ENCODE data around the gene FOXN3.

Gene FOXN3

DNA sequence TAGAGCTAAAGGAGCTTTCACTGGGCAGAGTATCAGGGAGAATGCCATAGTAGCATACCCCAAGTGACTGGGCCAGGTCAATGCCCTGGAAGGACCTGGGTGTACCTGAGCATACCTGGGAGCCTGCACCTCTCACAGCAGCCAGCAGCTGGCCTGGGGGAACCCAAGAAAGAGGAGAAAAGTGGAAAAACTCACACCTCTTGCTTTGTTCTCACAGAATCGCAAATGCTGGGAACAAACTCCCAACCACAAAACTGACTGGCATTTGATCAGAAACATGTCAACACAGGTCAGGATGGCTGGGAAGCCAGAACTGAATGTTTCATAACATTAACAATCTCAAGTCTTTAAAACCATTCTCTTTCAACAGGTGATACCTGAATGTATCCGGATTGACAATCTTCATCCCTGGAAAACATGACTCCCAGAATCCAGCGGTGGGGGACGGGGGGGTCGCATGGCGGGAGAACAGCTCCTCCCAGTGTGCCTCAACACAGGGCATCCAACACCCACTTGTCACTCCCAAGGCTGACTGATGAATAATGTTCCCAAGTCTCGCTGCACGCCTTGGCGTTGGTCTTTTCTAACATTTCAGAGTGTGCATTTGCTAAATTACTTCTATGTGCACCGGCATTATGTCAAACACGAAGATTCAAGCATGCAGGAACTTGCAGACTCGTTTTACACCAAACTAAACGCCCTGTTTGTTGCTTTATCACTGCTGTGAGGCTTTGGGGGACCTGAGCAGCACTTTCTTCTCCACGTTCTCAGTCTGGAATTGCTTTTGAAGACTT is 7.9 kb downstream of the FOXN3 start:
- H3K27me3 ChIP-seq (ENCODE audit: control insufficient read depth, insufficient read depth, low read length), result no peaks in the 10 kb centered on the region
- no peak overlapping the region for H3K27ac ChIP-seq (ENCODE audit: low read length)
- whole genome bisulfite sequencing (ENCODE audit: insufficient coverage, insufficient read length), result no CpG with 5 or more reads among the region's 14 CpGs
- H3K4me3 ChIP-seq (ENCODE audit: low read length), result no peak overlapping the region
- H3K36me3 ChIP-seq (ENCODE audit: control insufficient read depth, insufficient read depth, low read length), result peaks cover 8% of the 10 kb centered on the region; the same call in 1 of the 2 replicates
- H3K4me1 ChIP-seq (ENCODE audit: control insufficient read depth, insufficient read depth, low read length), result peaks cover 7% of the 10 kb centered on the region
- DNase-seq (ENCODE audit: low read depth, low spot score), result no peak
- no peaks in the 10 kb centered on the region for H3K9me3 ChIP-seq (ENCODE audit: control insufficient read depth, insufficient read depth, low read length)

DNA sequence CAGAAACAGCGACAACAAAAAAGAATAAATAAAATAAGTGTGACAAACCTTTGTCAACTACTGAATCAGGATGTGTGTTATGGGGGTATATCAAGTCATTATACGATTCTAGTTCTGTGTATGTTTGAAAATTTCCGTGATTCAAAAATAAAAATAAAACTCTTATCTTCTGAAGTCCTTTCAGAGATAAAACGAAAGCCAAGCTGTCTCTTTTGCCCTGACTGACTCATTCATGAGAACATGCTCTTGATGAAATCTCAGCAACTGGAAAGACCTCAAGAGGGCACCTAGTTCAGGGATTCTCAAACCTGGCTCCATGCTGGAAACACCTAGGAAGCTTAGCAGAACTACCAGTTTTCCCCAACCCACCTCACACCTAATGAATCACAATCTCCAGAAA is 9.2 kb downstream of the FOXN3 start:
- Histone ChIP-seq H3K36me3 (ENCODE audit: control insufficient read depth, insufficient read depth, low read length) (peaks cover 8% of the 10 kb centered on the region; the same call in 1 of the 2 replicates), H3K4me3 (ENCODE audit: low read length) (no peak overlapping the region), H3K4me1 (ENCODE audit: control insufficient read depth, insufficient read depth, low read length) (peaks cover 7% of the 10 kb centered on the region), H3K9me3 (ENCODE audit: control insufficient read depth, insufficient read depth, low read length) (no peaks in the 10 kb centered on the region), H3K27ac (ENCODE audit: low read length) (no peak overlapping the region), H3K27me3 (ENCODE audit: control insufficient read depth, insufficient read depth, low read length) (no peaks in the 10 kb centered on the region)
- no peak for DNase-seq (ENCODE audit: low read depth, low spot score)
- WGBS (ENCODE audit: insufficient coverage, insufficient read length), result no CpG with 5 or more reads among the region's 4 CpGs

DNA sequence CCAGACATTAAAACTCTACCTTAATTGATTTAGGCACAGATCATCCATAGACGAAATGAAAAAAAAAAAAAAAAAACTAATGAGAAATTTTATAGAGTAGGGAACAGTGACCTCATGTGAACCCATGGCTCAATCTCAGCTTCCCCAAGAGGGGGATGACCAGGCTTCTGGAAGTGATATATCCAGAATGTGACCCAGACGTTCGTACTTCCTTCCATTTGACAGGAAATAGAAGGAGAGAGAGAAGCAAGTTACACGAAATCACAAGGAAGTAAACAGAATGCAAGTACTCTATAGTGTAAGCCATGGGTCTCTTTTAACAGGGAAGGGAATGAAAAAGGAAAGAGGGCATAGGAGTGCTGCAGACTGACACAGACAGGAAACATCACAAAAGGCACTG is 10.1 kb downstream of the FOXN3 start:
- Histone ChIP-seq H3K27me3 (ENCODE audit: control insufficient read depth, insufficient read depth, low read length) (no peaks in the 10 kb centered on the region), H3K36me3 (ENCODE audit: control insufficient read depth, insufficient read depth, low read length) (peaks cover 3% of the 10 kb centered on the region; the same call in 1 of the 2 replicates), H3K4me1 (ENCODE audit: control insufficient read depth, insufficient read depth, low read length) (peaks cover 7% of the 10 kb centered on the region), H3K4me3 (ENCODE audit: low read length) (no peak overlapping the region), H3K27ac (ENCODE audit: low read length) (no peak overlapping the region), H3K9me3 (ENCODE audit: control insufficient read depth, insufficient read depth, low read length) (no peaks in the 10 kb centered on the region)
- DNase-seq (ENCODE audit: low read depth, low spot score), result no peak
- WGBS (ENCODE audit: insufficient coverage, insufficient read length), result no CpG with 5 or more reads among the region's 4 CpGs

DNA sequence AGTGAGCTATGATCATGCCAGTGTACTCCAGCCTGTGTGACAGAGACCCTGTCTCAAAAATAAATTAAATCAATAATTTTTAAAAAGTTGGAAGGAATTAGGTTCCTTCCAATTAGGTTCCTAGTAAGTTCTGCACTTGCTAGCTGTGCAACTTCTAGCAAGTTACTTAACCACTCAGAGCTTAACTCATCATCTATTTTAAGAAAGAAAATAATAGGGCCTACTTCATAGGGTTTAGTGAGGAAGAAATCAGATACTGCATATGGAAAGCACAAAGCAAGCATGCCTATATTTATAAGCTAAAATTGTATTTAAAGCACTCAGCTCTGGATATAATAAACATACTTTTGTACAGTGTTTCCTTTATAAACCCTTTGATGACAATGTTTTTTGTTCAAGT is 10.7 kb downstream of the FOXN3 start:
- H3K9me3 ChIP-seq (ENCODE audit: control insufficient read depth, insufficient read depth, low read length), result no peaks in the 10 kb centered on the region
- peaks cover 2% of the 10 kb centered on the region; the same call in 1 of the 2 replicates for H3K36me3 ChIP-seq (ENCODE audit: control insufficient read depth, insufficient read depth, low read length)
- DNase-seq (ENCODE audit: low read depth, low spot score), result no peak
- H3K4me3 ChIP-seq (ENCODE audit: low read length), result no peak overlapping the region
- peaks cover 7% of the 10 kb centered on the region for H3K4me1 ChIP-seq (ENCODE audit: control insufficient read depth, insufficient read depth, low read length)
- H3K27me3 ChIP-seq (ENCODE audit: control insufficient read depth, insufficient read depth, low read length), result no peaks in the 10 kb centered on the region
- no peak overlapping the region for H3K27ac ChIP-seq (ENCODE audit: low read length)

DNA sequence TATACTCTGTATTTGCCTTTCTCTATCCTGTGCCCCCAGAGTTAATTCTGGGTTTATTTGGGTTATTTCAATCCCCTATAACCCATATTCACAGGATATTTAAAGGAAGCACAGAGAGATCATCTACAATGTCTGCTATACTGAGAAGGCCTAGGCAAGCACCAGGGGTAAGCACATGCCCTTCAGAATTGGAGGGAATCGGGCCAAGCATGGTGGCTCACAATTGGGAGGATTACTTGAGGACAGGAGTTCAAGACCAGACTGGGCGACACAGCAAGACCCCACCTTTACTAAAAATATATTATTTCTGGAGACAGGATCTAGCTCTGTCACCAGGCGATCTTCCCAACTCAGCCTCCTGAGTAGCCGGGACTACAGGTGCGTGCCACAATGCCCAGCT is 11.3 kb downstream of the FOXN3 start:
- no peak overlapping the region for H3K27ac ChIP-seq (ENCODE audit: low read length)
- WGBS (ENCODE audit: insufficient coverage, insufficient read length), result no CpG with 5 or more reads among the region's 5 CpGs
- no peaks in the 10 kb centered on the region; the same call in 1 of the 2 replicates for H3K36me3 ChIP-seq (ENCODE audit: control insufficient read depth, insufficient read depth, low read length)
- H3K9me3 ChIP-seq (ENCODE audit: control insufficient read depth, insufficient read depth, low read length), result no peaks in the 10 kb centered on the region
- H3K4me3 ChIP-seq (ENCODE audit: low read length), result no peak overlapping the region
- no peaks in the 10 kb centered on the region for H3K27me3 ChIP-seq (ENCODE audit: control insufficient read depth, insufficient read depth, low read length)
- DNase-seq (ENCODE audit: low read depth, low spot score), result no peak
- H3K4me1 ChIP-seq (ENCODE audit: control insufficient read depth, insufficient read depth, low read length), result peaks cover 7% of the 10 kb centered on the region

DNA sequence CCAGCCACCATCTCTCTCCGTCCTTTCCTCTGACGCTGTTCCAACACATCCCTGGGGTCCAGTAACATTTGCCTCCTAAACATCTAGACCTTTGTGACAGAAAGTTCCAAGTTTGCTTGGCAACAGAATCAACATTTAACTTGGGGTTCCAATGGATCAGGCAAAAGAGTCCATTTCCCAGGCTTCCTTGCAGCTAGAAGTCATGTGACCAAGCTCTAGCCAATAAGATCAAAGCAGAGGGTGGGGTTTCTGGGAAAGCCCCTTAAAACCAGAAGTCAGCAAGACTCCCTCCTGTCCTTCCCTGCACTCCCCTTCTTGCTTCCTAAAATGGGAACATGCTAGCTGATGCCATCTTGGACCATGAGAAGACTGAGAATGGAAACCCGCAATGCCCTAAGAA is 14.7 kb downstream of the FOXN3 start:
- no CpG with 5 or more reads among the region's 3 CpGs for WGBS (ENCODE audit: insufficient coverage, insufficient read length)

GRCh38 chr14:89401761-89402160 is 15.3 kb downstream of the FOXN3 start:
- 100% methylated on average over 1 of the region's 4 CpGs for WGBS (ENCODE audit: insufficient coverage, insufficient read length)
- H3K27ac ChIP-seq (ENCODE audit: low read length), result no peak overlapping the region
- no peaks in the 10 kb centered on the region; the same call in 1 of the 2 replicates for H3K36me3 ChIP-seq (ENCODE audit: control insufficient read depth, insufficient read depth, low read length)

More for the DNA sequence above, 14.7 kb downstream of the FOXN3 start:
- Histone ChIP-seq H3K9me3 (ENCODE audit: control insufficient read depth, insufficient read depth, low read length) (no peaks in the 10 kb centered on the region), H3K4me3 (ENCODE audit: low read length) (no peak overlapping the region), H3K27ac (ENCODE audit: low read length) (no peak overlapping the region), H3K27me3 (ENCODE audit: control insufficient read depth, insufficient read depth, low read length) (no peaks in the 10 kb centered on the region), H3K36me3 (ENCODE audit: control insufficient read depth, insufficient read depth, low read length) (no peaks in the 10 kb centered on the region; the same call in 1 of the 2 replicates), H3K4me1 (ENCODE audit: control insufficient read depth, insufficient read depth, low read length) (peaks cover 4% of the 10 kb centered on the region; the same call in 1 of the 2 replicates)
- no peak for DNase-seq (ENCODE audit: low read depth, low spot score)

DNA sequence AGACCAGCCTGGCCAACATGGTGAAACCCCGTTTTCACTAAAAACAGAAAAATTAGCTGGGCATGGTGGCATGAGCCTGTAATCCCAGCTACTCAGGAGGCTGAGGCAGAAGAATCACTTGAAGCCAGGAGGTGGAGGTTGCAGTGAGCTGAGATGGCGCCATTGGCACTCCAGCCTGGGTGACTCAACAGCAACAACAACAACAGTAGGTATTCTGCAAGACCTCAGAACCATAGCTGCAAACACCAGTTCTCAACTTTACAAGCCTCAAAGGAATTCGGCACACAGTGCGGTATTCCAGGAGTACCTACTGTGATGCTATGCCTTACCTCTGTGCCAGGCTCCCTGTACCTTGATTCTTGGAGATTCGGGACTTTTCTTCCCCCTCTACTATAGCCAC is 15.8 kb downstream of the FOXN3 start:
- H3K27ac ChIP-seq (ENCODE audit: low read length), result no peak overlapping the region
- no peaks in the 10 kb centered on the region; the same call in 1 of the 2 replicates for H3K36me3 ChIP-seq (ENCODE audit: control insufficient read depth, insufficient read depth, low read length)
- WGBS (ENCODE audit: insufficient coverage, insufficient read length), result no CpG with 5 or more reads among the region's 5 CpGs
- DNase-seq (ENCODE audit: low read depth, low spot score), result no peak
- peaks cover 4% of the 10 kb centered on the region; the same call in 1 of the 2 replicates for H3K4me1 ChIP-seq (ENCODE audit: control insufficient read depth, insufficient read depth, low read length)
- H3K9me3 ChIP-seq (ENCODE audit: control insufficient read depth, insufficient read depth, low read length), result no peaks in the 10 kb centered on the region
- H3K27me3 ChIP-seq (ENCODE audit: control insufficient read depth, insufficient read depth, low read length), result no peaks in the 10 kb centered on the region
- H3K4me3 ChIP-seq (ENCODE audit: low read length), result no peak overlapping the region

More at GRCh38 chr14:89401761-89402160, 15.3 kb downstream of the FOXN3 start:
- Histone ChIP-seq H3K4me1 (ENCODE audit: control insufficient read depth, insufficient read depth, low read length) (peaks cover 4% of the 10 kb centered on the region; the same call in 1 of the 2 replicates), H3K4me3 (ENCODE audit: low read length) (no peak overlapping the region), H3K9me3 (ENCODE audit: control insufficient read depth, insufficient read depth, low read length) (no peaks in the 10 kb centered on the region), H3K27me3 (ENCODE audit: control insufficient read depth, insufficient read depth, low read length) (no peaks in the 10 kb centered on the region)
- DNase-seq (ENCODE audit: low read depth, low spot score), result no peak

DNA sequence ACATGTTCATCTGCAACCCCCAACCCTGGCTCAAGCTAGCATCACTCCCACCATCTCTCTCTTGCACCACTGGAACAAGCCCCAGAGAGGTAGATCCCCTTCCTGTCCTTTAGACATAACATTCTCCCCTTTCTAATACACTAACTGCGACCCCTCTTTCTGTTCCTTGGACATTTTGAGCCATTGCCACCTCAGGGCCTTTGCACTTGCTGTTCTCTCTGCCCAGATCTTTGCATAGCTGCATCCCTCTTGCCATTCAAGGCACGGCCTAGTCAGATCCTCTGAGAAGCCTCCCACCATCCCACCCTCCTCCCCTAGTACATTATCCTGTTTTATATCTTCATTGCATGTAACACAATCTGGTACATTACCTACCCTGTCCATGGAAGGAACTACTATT is 16.5 kb downstream of the FOXN3 start:
- H3K4me1 ChIP-seq (ENCODE audit: control insufficient read depth, insufficient read depth, low read length), result peaks cover 4% of the 10 kb centered on the region; the same call in 1 of the 2 replicates
- no peaks in the 10 kb centered on the region for H3K9me3 ChIP-seq (ENCODE audit: control insufficient read depth, insufficient read depth, low read length)
- no peaks in the 10 kb centered on the region for H3K27me3 ChIP-seq (ENCODE audit: control insufficient read depth, insufficient read depth, low read length)
- H3K36me3 ChIP-seq (ENCODE audit: control insufficient read depth, insufficient read depth, low read length), result no peaks in the 10 kb centered on the region; the same call in 1 of the 2 replicates
- WGBS (ENCODE audit: insufficient coverage, insufficient read length), result no CpG with 5 or more reads among the region's 2 CpGs
- no peak overlapping the region for H3K4me3 ChIP-seq (ENCODE audit: low read length)
- no peak overlapping the region for H3K27ac ChIP-seq (ENCODE audit: low read length)
- DNase-seq (ENCODE audit: low read depth, low spot score), result no peak

- H3K36me3 ChIP-seq (ENCODE audit: control insufficient read depth, insufficient read depth, low read length), result no peaks in the 10 kb centered on the region
- peaks cover 4% of the 10 kb centered on the region; the same call in 1 of the 2 replicates for H3K4me1 ChIP-seq (ENCODE audit: control insufficient read depth, insufficient read depth, low read length)
- no peak overlapping the region for H3K4me3 ChIP-seq (ENCODE audit: low read length)
- no peaks in the 10 kb centered on the region for H3K27me3 ChIP-seq (ENCODE audit: control insufficient read depth, insufficient read depth, low read length)
- no peaks in the 10 kb centered on the region for H3K9me3 ChIP-seq (ENCODE audit: control insufficient read depth, insufficient read depth, low read length)
- no peak overlapping the region for H3K27ac ChIP-seq (ENCODE audit: low read length)
- WGBS (ENCODE audit: insufficient coverage, insufficient read length), result no CpG with 5 or more reads among the region's 10 CpGs
- no peak for DNase-seq (ENCODE audit: low read depth, low spot score)
These were observed 17.4 kb downstream of the FOXN3 start for GRCh38 chr14:89399594-89400068.
